ENCODE data around the gene PC.
"Not testable (repeated sequence)": the region's sequence is repeated elsewhere in the genome, so short reads cannot be mapped to it uniquely, and the experiment has no call there.

Gene PC

GRCh38 chr11:66835768-66836405, 122.3 kb downstream of the PC start:
- peak; percentile 54 for DNase-seq

- no peak for DNase-seq
Measured at GRCh38 chr11:66834943-66835342, 123.2 kb downstream of the PC start.

GRCh38 chr11:66834539-66834845, 123.7 kb downstream of the PC start:
- no peak for DNase-seq

- DNase-seq, result not testable (repeated sequence)
Measured at GRCh38 chr11:66824573-66824972, 133.6 kb downstream of the PC start.

GRCh38 chr11:66823700-66824099, 134.5 kb downstream of the PC start:
- no peak for DNase-seq

GRCh38 chr11:66820901-66821300, 137.3 kb downstream of the PC start:
- DNase-seq, result no peak

GRCh38 chr11:66820381-66820780, 137.8 kb downstream of the PC start:
- DNase-seq, result no peak

- peak; percentile 27 for DNase-seq
Measured at GRCh38 chr11:66818231-66818955, 139.8 kb downstream of the PC start.

- DNase-seq, result no peak
Measured at GRCh38 chr11:66815646-66816045, 142.5 kb downstream of the PC start.

- DNase-seq, result no peak
Measured at GRCh38 chr11:66814678-66815077, 143.5 kb downstream of the PC start.

- no peak for DNase-seq
Measured at GRCh38 chr11:66810576-66811185, 147.5 kb downstream of the PC start.

GRCh38 chr11:66809592-66809991, 148.6 kb downstream of the PC start:
- DNase-seq, result no peak

- DNase-seq, result no peak
Measured at GRCh38 chr11:66800720-66801428, 157.3 kb downstream of the PC start.

- DNase-seq, result not testable (repeated sequence)
Measured at GRCh38 chr11:66799815-66800214, 158.4 kb downstream of the PC start.
